Measurements from ENCODE around the gene INSIG1.

The INSIG1 gene

GRCh38 chr7:155267023-155267422 lies 30.7 kb upstream of the INSIG1 start:
- DNase-seq, result no peak

DNA sequence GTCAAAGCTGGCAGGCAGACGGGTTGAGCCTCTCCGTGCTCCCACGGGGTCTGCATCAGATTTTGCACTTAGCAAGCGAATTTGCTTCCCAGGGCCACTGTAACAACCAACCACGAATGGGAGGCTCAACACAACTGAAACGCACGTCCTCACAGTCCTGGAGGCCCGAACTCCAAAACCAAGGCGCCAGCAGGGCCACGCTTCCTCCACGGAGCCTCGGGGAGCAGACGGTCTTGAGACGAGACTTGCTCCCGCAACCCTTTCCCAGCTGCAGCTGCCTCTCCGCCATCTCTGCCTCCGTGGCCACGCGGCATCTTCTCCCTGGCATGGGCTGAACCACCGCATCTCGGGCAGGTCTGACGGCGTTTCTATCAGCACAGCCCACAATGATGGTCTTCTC lies 30.2 kb upstream of the INSIG1 start:
- DNase-seq, result no peak

DNA sequence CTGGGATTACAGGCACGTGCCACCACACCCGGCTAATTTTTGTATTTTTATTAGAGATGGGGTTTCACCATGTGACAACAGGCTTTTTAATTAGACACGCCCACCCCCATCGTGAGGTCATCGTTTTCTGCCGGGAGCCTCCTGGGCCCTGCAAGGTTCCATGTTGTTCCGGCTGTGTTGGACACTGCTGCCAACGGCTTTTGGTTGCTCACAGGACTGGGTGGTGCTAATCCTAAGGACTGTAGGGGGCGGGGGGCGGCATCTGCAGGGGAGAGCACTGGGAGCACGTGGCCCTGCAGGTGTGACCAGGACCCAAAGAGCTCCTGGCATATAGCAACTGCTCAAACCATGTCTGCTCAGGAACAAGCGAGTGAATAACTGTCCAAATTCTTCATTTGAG lies 29.5 kb upstream of the INSIG1 start:
- no peak for DNase-seq

GRCh38 chr7:155268921-155269650 lies 28.6 kb upstream of the INSIG1 start:
- DNase-seq, result no peak

DNA sequence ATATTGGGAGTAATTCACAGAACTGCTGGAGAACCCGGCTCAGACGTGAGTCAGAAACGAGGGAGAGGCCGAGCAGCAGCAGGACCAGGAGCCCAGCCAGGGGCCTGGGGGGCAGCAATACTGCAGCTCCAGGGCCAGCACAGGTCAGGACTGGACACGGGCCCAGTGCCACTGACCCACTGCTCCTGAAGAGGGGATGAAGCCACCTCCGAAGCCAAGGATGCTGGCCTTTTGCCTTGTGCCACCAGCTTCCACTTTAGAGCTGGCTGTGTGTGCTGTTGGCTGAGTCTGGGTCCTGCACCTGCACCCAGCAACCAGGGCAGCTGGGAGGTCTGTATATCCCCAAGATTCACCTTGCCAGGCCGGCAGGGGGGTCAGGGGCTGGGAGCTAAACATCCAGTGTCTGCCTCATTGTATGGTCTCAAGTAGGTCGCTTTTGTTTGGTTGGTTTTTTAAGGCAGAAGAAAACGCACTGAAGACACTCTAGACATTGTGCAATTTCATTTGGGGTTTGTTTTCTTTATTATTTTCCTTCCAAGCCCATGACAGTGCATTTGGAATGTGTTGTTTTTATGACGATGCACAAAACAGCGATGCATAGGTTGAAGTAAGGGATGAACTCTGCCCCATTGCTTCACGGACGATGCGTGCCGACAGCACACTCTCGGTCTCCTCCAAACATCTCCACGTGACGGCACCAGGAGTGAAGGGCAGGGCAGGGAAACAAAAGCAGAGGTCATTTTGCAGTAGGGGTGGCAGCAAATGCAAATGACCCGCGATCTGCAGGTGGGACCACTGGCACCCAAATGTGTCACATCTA lies 27.7 kb upstream of the INSIG1 start:
- no peak for DNase-seq

DNA sequence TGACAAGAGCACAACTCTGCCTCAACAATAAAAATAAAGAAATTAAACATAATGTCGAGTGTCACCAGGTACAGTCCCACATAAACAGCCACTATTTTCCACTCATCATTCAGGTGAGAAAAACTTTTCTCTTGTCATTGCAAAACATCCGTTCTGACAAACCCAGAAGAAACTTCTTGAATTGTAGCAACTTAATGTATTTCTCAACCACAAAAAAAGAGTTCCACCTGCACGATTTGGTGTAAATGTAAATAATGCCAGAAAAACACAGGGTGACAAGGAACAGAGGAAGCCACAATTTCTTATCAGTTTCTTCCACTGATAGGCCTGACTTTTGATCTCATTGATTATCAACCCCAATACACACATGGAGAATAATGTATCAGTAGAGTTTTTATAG lies 26.8 kb upstream of the INSIG1 start:
- no peak for DNase-seq

DNA sequence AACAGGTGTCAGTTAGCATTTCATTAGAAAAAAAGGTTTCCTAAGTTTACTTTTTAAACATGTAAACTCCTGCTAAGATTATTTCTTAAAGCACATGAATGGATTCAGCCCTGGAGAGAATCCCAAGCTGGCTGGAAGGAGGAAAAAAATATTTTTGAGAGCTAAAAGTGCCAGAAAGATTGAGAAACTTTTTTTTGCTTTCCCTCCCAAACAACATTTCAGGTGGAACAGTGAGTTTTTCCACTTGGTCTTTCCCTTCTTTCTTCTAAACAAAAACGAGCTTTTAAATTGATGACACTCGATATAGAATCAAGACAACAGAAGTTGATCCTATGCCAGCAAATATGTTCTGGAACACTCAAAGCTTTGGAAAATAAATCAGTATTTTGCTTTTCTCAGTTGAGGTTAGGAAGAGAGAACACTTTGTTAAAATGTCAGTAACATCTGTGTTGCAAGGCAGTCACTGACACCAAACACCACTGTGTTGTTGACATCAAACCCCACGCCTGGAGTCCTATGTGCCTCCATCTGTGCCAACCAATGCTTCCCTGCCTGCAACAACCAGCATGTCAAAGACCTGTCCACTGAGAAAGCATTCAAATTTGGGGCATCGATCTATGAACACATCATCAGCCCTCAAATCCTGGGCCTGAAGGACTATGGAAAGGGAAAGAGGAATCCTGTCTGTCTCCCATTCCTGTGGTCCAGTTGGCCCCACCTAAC lies 22.9 kb upstream of the INSIG1 start:
- no peak for DNase-seq

DNA sequence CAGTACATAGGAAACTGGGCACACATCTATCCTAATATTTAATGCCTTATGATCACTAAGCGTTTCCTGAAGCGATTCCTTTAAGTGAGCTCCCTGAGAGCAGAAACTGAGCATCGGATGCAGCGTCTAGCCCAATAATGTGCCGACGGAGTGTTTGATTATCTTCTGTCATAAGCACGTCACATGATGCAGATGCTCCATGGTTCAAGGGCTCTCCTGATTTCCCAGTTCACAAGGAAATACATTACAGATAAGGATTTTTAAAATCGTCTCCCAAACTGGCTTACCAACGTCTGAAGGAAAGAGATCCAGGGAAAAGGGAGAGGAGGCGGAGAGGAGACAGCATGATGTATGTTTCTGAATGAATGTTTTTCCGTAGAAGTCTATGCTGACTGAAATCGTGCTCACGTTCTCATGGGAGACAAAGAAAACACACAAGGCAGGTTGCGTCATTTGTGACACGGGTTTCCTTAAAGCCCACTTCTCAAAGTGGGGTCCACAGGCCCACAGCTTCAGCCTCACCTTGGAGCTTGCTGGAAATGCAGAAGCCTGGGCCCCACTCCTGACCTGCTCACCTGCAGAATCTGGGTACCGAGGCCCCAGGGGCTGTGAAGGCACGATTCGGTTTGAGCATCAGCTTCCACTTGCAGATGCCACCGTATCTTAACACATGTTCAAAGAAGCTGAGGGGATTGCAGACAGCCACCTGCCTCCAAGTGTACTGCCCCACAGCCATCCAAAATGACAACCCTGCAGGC lies 21.5 kb upstream of the INSIG1 start:
- DNase-seq, result no peak

DNA sequence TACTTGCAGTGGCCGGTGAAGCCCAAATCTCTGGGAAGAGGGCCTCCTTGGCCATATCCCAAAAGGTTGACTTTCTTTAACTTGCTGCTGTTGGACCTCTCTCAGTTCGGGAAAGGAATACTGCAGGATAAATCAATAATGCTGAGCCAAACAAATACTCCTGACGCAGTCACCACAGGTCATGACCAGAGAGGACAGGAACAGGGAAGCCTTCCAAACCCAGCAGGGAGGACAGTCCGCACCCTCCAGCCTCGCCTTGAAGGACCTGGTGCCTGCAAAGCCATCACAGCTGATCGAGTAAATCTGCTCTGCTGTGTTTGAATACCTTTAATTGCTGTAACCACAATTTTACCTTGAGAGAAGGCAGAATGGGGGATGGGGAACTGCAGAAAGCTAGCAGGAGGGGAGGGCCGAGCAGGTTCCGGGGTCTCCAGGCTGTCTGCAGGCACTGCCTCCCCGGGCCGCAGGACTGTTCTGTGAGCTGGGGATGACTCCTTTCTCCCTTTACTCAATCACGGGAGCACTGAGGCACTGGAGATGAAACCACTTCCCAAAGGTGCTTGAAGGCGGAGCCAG lies 20.8 kb upstream of the INSIG1 start:
- no peak for DNase-seq

GRCh38 chr7:155277385-155277994 lies 20.2 kb upstream of the INSIG1 start:
- DNase-seq, result no peak

DNA sequence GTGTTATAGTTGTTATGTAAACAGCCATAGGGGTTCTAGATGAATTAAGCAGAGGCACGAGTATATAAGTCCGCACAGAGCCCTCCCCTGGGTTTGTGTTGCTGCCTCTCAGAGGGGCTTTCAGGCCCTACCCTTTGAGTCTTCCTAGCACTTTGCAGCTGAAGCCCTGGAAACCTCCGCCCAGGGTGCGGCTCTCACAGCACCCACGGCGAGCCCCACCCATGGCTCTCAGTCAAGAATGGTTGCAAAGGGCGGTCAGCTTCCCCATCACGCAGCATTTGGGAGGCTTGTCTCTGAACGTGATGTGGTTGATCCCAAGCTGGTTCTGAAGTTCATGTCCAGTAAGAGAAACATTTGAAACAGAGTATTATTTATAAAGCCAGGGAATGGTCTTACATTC lies 18.8 kb upstream of the INSIG1 start:
- DNase-seq, result no peak

DNA sequence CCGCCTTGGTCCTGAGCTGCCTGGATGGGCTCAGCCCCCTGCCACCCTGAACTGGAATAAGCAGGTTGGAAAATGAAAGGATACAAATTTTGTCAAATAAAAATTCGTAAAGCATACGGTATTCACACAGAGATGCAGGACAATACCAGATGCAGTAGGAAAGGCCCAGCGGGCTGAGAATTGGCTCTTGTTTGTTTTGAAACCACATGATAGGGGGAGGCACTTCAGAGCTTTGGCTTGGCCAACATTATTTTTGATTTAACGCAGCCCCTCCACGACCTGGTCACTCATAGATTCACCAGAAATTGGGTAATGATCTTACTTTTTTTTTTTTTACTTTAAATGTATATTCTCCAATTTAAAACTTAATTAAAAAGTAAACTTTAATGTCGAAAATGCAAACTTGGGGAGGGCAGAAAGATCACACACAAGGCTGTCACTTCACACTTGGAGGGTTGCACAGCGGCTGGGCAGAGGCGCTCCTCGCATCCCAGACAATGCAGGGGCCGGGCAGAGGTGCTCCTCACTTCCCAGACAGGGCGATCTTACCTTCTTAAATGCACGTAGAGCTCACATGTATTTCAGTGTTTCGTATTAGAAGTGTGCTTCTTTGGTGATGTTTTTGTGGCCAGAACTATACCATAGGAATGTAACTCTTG lies 17.8 kb upstream of the INSIG1 start:
- DNase-seq, result no peak

DNA sequence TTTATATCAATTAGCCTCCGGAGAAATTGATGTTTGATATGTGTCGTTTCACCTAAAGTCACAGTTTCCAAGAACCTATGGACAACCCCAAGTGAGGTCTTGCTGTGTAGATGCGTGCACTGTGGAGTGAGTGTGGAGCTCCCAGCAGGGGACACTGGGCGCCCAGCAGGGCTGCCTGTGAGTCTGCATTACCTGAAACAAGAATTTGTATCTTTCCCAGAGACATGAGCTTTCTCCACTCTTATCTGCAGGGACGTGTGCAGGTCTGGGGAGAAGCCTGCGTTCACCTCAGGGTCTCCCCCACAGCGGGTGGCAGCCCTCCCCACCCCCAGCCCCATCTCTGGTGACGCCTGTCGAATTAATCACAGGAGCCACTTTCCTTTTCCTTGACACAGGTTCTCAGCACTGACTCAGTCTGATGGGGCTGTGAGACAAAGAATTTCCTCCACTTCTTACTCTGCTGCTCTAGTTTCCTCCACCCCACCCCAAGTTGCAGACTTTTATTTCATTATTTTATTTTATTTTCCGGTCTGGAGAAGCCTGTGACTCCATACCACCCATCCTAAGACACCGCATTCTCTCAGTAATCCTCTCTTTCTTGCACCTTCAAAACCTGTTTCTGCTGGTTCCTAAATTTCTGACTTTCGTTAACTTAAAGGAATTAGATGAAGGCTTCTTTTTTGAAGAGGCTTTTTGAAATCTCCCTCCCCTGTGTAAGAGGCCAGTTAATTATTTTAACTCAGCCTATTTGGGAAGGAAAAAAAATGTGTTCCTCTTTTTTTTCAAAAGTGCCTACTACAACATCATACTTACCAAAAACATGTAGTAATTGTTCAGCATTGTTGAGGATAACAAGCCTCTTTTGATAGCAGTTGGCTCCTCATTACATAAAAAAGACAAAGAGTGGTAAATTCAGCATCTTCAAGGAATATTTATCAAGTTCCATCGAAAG lies 17.0 kb upstream of the INSIG1 start:
- no peak for DNase-seq

DNA sequence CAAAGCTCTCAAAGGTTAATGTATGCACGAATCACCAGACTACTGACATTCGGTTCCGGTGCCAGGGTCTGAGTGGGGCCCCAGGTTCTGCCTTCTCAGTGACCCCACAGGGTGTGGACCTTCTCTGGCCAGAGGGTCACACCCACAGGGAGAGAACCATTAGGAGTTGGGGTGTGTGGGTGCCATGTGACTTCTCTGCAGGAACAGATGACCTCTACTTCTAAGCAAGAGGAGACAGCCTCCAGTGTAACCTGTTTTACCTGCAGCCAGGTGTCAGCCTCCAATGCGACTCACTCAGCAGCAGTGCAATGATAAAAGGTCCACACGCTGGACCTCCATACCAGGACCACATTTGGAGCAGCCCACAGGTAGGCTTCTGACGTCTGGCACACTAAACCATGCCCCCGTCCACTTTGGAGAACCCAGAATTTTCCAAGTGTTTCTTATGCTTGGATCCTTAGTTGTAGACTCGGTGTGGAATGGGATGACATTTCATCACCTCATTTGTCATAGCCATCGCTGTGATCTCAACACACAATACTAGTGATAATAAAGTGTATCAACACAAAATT lies 16.2 kb upstream of the INSIG1 start:
- DNase-seq, result no peak

DNA sequence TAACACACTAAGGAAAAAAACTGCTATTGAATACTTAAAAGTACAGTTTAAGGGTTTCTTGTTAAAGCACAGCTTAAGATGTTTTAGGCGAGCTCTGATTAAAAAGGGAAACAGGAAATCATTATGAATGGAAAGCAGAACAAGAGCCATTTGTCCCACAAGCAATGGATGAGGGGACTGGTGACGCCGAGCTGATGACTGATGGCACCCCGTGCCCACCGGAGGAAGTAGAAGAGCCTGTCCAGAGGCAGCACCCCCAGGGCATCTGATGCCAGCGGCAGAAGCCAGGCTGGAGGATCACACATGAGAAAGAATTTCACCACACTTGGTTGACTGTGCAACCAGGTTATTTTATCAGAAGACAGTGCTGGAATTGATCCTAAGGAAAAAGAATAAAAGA lies 15.0 kb upstream of the INSIG1 start:
- no peak for DNase-seq

DNA sequence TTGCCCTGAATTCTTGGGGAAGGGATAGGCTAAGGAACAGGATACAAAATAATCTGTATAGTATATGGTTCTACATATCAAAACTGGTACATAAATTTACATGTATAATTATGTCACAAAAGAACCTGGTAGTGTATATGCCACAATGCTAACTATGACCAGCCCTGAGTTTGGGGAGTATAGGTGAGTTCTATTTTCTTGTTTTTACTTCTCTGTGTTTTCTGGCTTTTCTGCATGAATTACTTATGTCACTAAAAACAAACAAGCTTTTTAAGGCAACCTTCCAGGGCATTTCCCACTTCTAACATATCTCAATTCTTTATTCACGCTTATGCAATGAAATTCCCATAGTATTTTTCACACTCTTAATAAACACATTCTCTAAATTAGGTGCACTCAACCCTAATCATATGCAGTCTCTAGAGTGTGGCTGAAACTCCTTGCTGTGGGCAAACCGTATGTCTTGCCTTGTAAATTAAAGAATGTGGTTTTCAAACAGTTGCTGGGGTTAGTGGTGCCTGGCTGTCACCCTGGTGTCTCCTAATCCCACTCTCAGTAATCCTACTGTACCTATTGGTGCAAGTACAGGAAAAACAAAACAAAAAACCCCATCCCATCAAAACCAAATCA lies 14.0 kb upstream of the INSIG1 start:
- DNase-seq, result no peak

DNA sequence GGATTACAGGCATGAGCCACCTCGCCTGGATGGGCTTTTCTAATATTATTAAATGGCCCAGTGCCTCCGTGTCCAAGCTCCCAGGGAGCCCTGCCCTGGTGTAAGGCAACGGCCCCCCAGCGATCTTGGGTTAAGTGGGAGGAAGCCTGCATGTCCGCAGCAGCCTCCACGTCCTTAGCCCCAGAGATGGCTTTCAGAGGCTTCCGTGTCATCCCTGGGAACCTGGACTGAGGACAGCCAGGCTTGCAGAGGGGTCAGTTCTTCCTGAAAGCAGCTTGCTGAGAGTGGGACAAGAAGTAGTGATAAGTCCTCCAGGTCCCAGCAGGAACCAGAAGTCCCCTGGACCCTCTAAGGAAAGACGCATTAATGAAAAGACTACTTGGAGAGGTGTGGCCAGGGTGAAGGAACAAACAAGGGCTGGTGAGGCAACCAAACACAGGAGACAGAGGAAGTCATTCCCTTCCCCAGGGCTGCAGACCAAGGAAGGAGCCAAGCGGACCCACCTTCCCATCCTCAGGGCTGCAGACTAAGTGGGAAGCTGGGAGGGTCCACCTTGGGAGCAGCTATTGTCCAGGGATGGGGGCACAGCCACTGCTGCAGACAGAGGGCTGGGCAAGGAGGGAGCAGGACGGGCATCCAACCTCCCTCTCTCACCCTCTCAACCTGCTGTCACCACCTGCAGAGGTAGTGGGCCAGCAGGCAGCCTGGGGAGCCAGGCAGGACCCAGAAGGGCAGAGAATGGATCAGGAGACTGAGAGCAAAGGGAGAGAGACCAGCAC lies 13.0 kb upstream of the INSIG1 start:
- DNase-seq, result no peak

DNA sequence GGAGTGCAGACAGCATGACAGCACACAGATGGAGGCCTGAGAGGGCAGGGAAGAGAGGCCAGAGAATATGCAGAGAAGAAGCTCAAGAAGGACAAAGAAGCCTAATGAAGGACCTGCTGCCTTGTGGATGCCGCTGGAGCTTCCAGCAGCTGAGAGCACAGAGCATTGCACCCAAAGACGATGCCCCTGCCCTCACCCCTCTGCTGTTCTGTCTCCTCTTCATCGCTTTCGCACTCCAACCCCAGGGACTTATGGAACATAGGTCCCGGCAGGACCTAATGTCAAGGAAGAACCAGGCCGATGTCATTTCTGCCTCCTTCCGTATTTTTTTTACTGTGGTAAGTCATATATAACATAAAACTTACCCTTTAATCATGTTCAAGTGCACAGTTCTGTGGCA lies 12.3 kb upstream of the INSIG1 start:
- no peak for DNase-seq

DNA sequence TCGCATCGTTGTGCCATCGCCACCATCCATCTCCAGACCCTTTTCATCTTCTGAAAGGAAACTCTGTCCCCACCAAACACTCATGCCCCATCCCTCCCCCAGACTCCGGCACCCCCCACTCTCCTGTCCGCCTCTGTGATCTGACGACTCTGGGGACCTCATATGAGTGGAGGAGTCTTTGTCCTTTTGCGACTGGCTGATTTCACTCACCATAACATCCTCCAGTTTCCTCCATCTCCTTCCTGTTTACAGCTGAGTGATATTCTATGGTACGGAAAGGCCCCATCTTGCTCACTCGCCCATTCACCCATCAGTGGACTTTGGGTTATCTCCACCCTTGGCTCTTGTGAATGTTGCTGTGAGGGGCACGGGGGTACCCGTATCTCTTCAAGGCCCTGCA lies 11.8 kb upstream of the INSIG1 start:
- DNase-seq, result no peak

Data from NCI-H226 (cell line).